SK-N-SH (cell line): ENCODE measurements around the gene ASAH2B. TPM values are rescaled to one million over a fixed set of nuclear protein-coding genes. Genes with fewer than 3 reads are reported as not detected.

ENCODE experiments used
- CTCF ChIA-PET: fragments of 300-600, 350-600 bp; formaldehyde crosslinking; extraction: SDS; loops from one replicate; lab custom pipeline; 2021; lab: Yijun Ruan, JAX
- POLR2A ChIA-PET: fragments of 350-600 bp; sonication (Branson Sonifier 250); formaldehyde crosslinking; extraction: SDS; loops from one replicate; lab custom pipeline; 2020; ENCODE audit warnings: antibody characterized with exemption, inconsistent platforms; lab: Yijun Ruan, JAX
- DNase-seq: peaks from one replicate; pipeline ENCODE4 v3.0.0; 2012
- H2AFZ ChIP-seq: fragments of 200-600 bp; sonication (generic); 2 replicates; pipeline ENCODE4 v1.8.1; 2016; ENCODE audit warnings: antibody characterized with exemption, mild to moderate bottlenecking, low read depth
- H3F3A ChIP-seq: fragments of 200-600 bp; sonication (generic); replicated peaks from 2 replicates; pipeline ENCODE3; 2016; ENCODE audit warnings: antibody characterized with exemption, mild to moderate bottlenecking; ENCODE audit not compliant: insufficient read depth
- H3K27ac ChIP-seq, 2 experiments: fragments of 200-500 bp in 1 of 2; fragments of 200-600 bp in 1 of 2; sonication (Bioruptor generic) in 1 of 2; sonication (generic), shearing (Covaris generic) in 1 of 2; 2 replicates each; pipeline versions ENCODE4 v1.5.1 to v1.6.1; 2014 to 2016; ENCODE audit warnings: low read depth in 2 of 2, inconsistent platforms in 1 of 2, low read length in 1 of 2, mild to moderate bottlenecking in 1 of 2, mixed read lengths in 1 of 2
- H3K27me3 ChIP-seq: fragments of 200-600 bp; sonication (generic), shearing (Covaris generic); 2 replicates; pipeline ENCODE4 v1.6.1; 2016; ENCODE audit warnings: mixed run types; ENCODE audit not compliant: insufficient read depth
- H3K36me3 ChIP-seq, 2 experiments: fragments of 200-500 bp in 1 of 2; fragments of 200-600 bp in 1 of 2; sonication (Bioruptor generic) in 1 of 2; sonication (generic) in 1 of 2; replicated peaks in 1 of 2; 2 replicates each; pipeline versions ENCODE3 to v1.5.1; 2014 to 2016; ENCODE audit warnings: low read length in 1 of 2, mild to moderate bottlenecking in 1 of 2; ENCODE audit not compliant: insufficient read depth in 2 of 2, control insufficient read depth in 1 of 2
- H3K4me1 ChIP-seq, 2 experiments: fragments of 200-500 bp in 1 of 2; fragments of 200-600 bp in 1 of 2; sonication (Bioruptor generic) in 1 of 2; sonication (generic), shearing (Covaris generic) in 1 of 2; 2 replicates each; pipeline versions ENCODE4 v1.5.1 to v1.6.1; 2014 to 2016; ENCODE audit warnings: low read depth in 1 of 2, low read length in 1 of 2, mixed run types in 1 of 2; ENCODE audit not compliant: insufficient read depth in 2 of 2, control insufficient read depth in 1 of 2
- H3K4me2 ChIP-seq: fragments of 200-600 bp; sonication (generic), shearing (Covaris generic); 2 replicates; pipeline ENCODE4 v1.6.1; 2017; ENCODE audit warnings: mixed run types
- H3K4me3 ChIP-seq, 2 experiments: fragments of 200-500 bp in 1 of 2; fragments of 200-600 bp in 1 of 2; sonication (Bioruptor generic) in 1 of 2; sonication (generic), shearing (Covaris generic) in 1 of 2; 2 replicates each; pipeline versions ENCODE4 v1.5.1 to v1.8.1; 2014 to 2016; ENCODE audit warnings: low read depth in 2 of 2, inconsistent platforms in 1 of 2, low read length in 1 of 2, mild to moderate bottlenecking in 1 of 2, mixed read lengths in 1 of 2, moderate library complexity in 1 of 2
- H3K79me2 ChIP-seq: fragments of 200-600 bp; sonication (generic); 2 replicates; pipeline ENCODE4 v1.8.1; 2017; ENCODE audit warnings: mild to moderate bottlenecking; ENCODE audit not compliant: insufficient read depth
- H3K9ac ChIP-seq: fragments of 200-600 bp; sonication (generic); 2 replicates; pipeline ENCODE4 v1.6.1; 2017; ENCODE audit warnings: mixed run types
- H3K9me2 ChIP-seq: fragments of 200-600 bp; sonication (generic); 2 replicates; pipeline ENCODE4 v1.6.1; 2017; ENCODE audit warnings: mixed run types
- H3K9me3 ChIP-seq: fragments of 200-600 bp; sonication (generic); 2 replicates; pipeline ENCODE4 v1.6.1; 2017; ENCODE audit warnings: mixed run types, mild to moderate bottlenecking, moderate library complexity
- H4K20me1 ChIP-seq: fragments of 200-600 bp; sonication (generic); 2 replicates; pipeline ENCODE4 v1.6.1; 2017; ENCODE audit warnings: mild to moderate bottlenecking, mixed run types; ENCODE audit not compliant: insufficient read depth
- EP300 ChIP-seq, 2 experiments: IDR thresholded peaks; 2 replicates each; pipeline versions ENCODE4 v1.4.0 to v1.6.1; 2012; ENCODE audit warnings: borderline replicate concordance in 1 of 2, low read depth in 1 of 2, low read length in 1 of 2
- EZH2phosphoT487 ChIP-seq: fragments of 200-600 bp; sonication (generic); IDR thresholded peaks from 2 replicates; pipeline ENCODE4 v1.6.1; 2017; ENCODE audit warnings: low read depth, mixed run types, mild to moderate bottlenecking, antibody characterized with exemption, moderate library complexity, borderline replicate concordance
- FOXM1 ChIP-seq: IDR thresholded peaks from 2 replicates; pipeline ENCODE4 v1.4.0; 2012; ENCODE audit warnings: low read depth, mild to moderate bottlenecking
- GABPA ChIP-seq: IDR thresholded peaks from 2 replicates; pipeline ENCODE4 v1.4.0; 2012; ENCODE audit warnings: low read depth, mild to moderate bottlenecking
- GATA2 ChIP-seq: sonication (generic); formaldehyde crosslinking; IDR thresholded peaks from 2 replicates; pipeline ENCODE4 v1.5.0; 2020; ENCODE audit warnings: mild to moderate bottlenecking, missing genetic modification reagents
- JUND ChIP-seq: IDR thresholded peaks from 2 replicates; pipeline ENCODE4 v1.4.0; 2012
- MEF2A ChIP-seq: IDR thresholded peaks from 2 replicates; pipeline ENCODE4 v1.4.0; 2012; ENCODE audit warnings: low read depth, borderline replicate concordance
- MXI1 ChIP-seq: IDR thresholded peaks from 2 replicates; pipeline ENCODE4 v1.6.1; 2012; ENCODE audit warnings: mild to moderate bottlenecking, low read depth, low read length, improper control_type of control experiment
- NFIC ChIP-seq: IDR thresholded peaks from 2 replicates; pipeline ENCODE4 v1.4.0; 2012; ENCODE audit warnings: borderline replicate concordance
- NRF1 ChIP-seq: IDR thresholded peaks from 2 replicates; pipeline ENCODE4 v1.6.1; 2012; ENCODE audit warnings: low read depth, mild to moderate bottlenecking, low read length
- POLR2AphosphoS5 ChIP-seq: IDR thresholded peaks from 2 replicates; pipeline ENCODE4 v1.6.1; 2012; ENCODE audit warnings: low read depth, low read length
- SIN3A ChIP-seq: IDR thresholded peaks from 2 replicates; pipeline ENCODE4 v1.6.1; 2012; ENCODE audit warnings: low read depth, mild to moderate bottlenecking, low read length, moderate library complexity, borderline replicate concordance
- TAF1 ChIP-seq: IDR thresholded peaks from 2 replicates; pipeline ENCODE4 v1.6.1; 2012; ENCODE audit warnings: low read depth, mild to moderate bottlenecking, low read length, moderate library complexity, borderline replicate concordance
- TCF12 ChIP-seq: IDR thresholded peaks from 2 replicates; pipeline ENCODE4 v1.4.0; 2012
- WGBS: methylation state at CpG from one replicate; pipeline ENCODE4 v1.1.6; 2017; ENCODE audit warnings: low lambda C conversion rate; 5-methylcytosine and 5-hydroxymethylcytosine counted together
- polyA plus RNA-seq, 3 experiments: library from polyadenylated mRNA; depleted of rRNA; stranded (reverse); fragments of >200 nt; gene quantifications; 2 replicates each; pipeline ENCODE4 v1.2.3, GENCODE V29; 2012
- TF ChIP-seq, protein P1 (sequence below): IDR thresholded peaks from 2 replicates; pipeline ENCODE4 v1.4.0; 2012; ENCODE audit warnings: low read depth, borderline replicate concordance
- TF ChIP-seq, protein P2 (sequence below): IDR thresholded peaks from 2 replicates; pipeline ENCODE4 v1.4.0; 2012; ENCODE audit warnings: low read depth, borderline replicate concordance

The ASAH2B gene
- polyA plus RNA-seq, 1 of the 3 experiments (the other 2 are of a cell fraction), result 5.5 TPM

DNA sequence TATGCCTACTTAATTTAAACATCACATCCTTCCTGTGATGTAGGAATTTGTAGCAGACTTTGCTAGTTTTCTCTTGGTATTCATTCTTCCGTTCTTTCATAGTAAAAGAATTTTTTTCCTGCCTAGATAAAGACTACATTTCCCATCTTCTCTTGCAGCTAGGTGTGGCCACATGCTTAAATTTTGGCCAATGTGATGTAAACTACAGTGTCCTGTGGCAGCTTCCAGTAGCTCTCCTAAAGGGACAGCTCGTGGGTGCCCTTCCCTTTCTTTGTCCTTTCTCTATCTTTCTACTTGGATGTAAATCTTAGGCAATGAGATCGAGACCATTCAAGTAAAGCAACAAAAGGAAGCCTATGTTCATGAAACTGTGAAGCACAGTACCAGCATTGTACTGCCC, 58.6 kb downstream of the ASAH2B start:
- H3K27me3 ChIP-seq, result no peaks in the 10 kb centered on the region; the same call in 1 of the 2 replicates
- ChIA-PET POLR2A (no interaction called here), CTCF (interaction anchor here (2.8 kb wide), 1 partner anchor 9 kb away, joined by 11 read pairs; no protein-coding TSS in a partner anchor)
- TF ChIP-seq FOXM1 (no peak), EZH2phosphoT487 (no peak)
- H3F3A ChIP-seq, result no peaks in the 10 kb centered on the region
- no peak overlapping the region for H3K27ac ChIP-seq
- 15% methylated on average over 3 of the region's 3 CpGs for WGBS
- no peaks in the 10 kb centered on the region for H3K36me3 ChIP-seq
- H3K4me1 ChIP-seq, result no peaks in the 10 kb centered on the region
- no peak overlapping the region for H3K4me3 ChIP-seq
- no peak overlapping the region for H3K9ac ChIP-seq
- H4K20me1 ChIP-seq, result no peaks in the 10 kb centered on the region
- H3K9me3 ChIP-seq, result no peaks in the 10 kb centered on the region
- no peaks in the 10 kb centered on the region for H3K9me2 ChIP-seq
- no peak for DNase-seq
- H3K79me2 ChIP-seq, result no peaks in the 10 kb centered on the region
- no peak overlapping the region for H3K4me2 ChIP-seq
- no peak overlapping the region for H2AFZ ChIP-seq

DNA sequence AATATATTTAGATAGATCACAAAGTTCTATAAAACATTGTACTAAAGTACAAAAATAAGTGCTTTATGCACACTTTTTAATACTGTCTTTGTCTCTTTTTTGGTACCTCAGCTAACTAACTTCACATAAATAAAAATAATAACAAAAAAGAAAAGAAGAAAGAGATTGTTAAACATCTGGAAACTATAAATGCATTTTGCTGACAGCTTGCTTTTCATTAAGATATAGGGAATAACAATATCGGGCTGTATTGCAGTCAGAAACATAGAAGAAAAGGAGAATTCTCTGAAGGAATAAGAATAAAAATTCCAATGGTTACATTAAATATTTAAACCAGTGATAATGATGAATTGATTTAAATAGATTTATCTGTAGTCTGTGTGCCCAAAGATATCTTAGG, 59.9 kb downstream of the ASAH2B start:
- H3K9me3 ChIP-seq, result no peaks in the 10 kb centered on the region
- no peaks in the 10 kb centered on the region for H3K79me2 ChIP-seq
- no peaks in the 10 kb centered on the region for H3K9me2 ChIP-seq
- TF ChIP-seq TCF12 (no peak), EP300 (IDR thresholded peaks at IDR 0.05; ENCODE audit: borderline replicate concordance in 1 of 2, low read depth in 1 of 2, low read length in 1 of 2) (no peak), SIN3A (no peak), GATA2 (CRISPR knock-in tag) (no peak), JUND (no peak), NFIC (no peak), TAF1 (no peak), MEF2A (no peak), FOXM1 (no peak), EZH2phosphoT487 (no peak), NRF1 (no peak), GABPA (no peak), POLR2AphosphoS5 (no peak), MXI1 (no peak)
- TF ChIP-seq, protein P1, sequence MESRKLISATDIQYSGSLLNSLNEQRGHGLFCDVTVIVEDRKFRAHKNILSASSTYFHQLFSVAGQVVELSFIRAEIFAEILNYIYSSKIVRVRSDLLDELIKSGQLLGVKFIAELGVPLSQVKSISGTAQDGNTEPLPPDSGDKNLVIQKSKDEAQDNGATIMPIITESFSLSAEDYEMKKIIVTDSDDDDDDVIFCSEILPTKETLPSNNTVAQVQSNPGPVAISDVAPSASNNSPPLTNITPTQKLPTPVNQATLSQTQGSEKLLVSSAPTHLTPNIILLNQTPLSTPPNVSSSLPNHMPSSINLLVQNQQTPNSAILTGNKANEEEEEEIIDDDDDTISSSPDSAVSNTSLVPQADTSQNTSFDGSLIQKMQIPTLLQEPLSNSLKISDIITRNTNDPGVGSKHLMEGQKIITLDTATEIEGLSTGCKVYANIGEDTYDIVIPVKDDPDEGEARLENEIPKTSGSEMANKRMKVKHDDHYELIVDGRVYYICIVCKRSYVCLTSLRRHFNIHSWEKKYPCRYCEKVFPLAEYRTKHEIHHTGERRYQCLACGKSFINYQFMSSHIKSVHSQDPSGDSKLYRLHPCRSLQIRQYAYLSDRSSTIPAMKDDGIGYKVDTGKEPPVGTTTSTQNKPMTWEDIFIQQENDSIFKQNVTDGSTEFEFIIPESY, result no peak
- TF ChIP-seq, protein P2, sequence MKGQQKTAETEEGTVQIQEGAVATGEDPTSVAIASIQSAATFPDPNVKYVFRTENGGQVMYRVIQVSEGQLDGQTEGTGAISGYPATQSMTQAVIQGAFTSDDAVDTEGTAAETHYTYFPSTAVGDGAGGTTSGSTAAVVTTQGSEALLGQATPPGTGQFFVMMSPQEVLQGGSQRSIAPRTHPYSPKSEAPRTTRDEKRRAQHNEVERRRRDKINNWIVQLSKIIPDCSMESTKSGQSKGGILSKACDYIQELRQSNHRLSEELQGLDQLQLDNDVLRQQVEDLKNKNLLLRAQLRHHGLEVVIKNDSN, result no peak
- no peaks in the 10 kb centered on the region for H3F3A ChIP-seq
- H3K4me1 ChIP-seq, result no peaks in the 10 kb centered on the region
- H3K36me3 ChIP-seq, result no peaks in the 10 kb centered on the region
- H3K27me3 ChIP-seq, result no peaks in the 10 kb centered on the region; the same call in 1 of the 2 replicates
- H4K20me1 ChIP-seq, result no peaks in the 10 kb centered on the region
- DNase-seq, result no peak
- CTCF ChIA-PET, result interaction anchor here (2.8 kb wide), 1 partner anchor 10 kb away, joined by 11 read pairs; no protein-coding TSS in a partner anchor
- H3K9ac ChIP-seq, result no peak overlapping the region
- no peak overlapping the region for H3K4me3 ChIP-seq
- 26% methylated on average over 1 of the region's 1 CpG for WGBS
- no peak overlapping the region for H3K4me2 ChIP-seq
- POLR2A ChIA-PET, result no interaction called here
- no peak overlapping the region for H3K27ac ChIP-seq
- H2AFZ ChIP-seq, result no peak overlapping the region
